GM23248 (cell line): ENCODE data around the gene PANK2. TPM values are rescaled to one million over a fixed set of nuclear protein-coding genes. Genes with fewer than 3 reads are reported as not detected.
A peak's percentile ranks its signal among the peaks of the same experiment; 100 is the strongest.

Experiments
- DNase-seq: peaks from one replicate; pipeline ENCODE4 v3.0.0-alpha.2; 2015
- H2AFZ ChIP-seq: fragments of 200-600 bp; sonication (generic); 2 replicates; pipeline ENCODE4 v1.6.1; 2016; ENCODE audit warnings: antibody characterized with exemption
- H3F3A ChIP-seq: fragments of 200-600 bp; sonication (generic); 2 replicates; pipeline ENCODE4 v1.6.1; 2016; ENCODE audit warnings: mild to moderate bottlenecking, antibody characterized with exemption, mixed run types; ENCODE audit not compliant: insufficient read depth
- H3K27ac ChIP-seq: fragments of 200-600 bp; sonication (generic); 2 replicates; pipeline ENCODE4 v1.5.1; 2016; ENCODE audit warnings: mild to moderate bottlenecking
- H3K27me3 ChIP-seq: fragments of 200-600 bp; sonication (generic); replicated peaks from 2 replicates; pipeline ENCODE4 v1.6.1; 2016; ENCODE audit warnings: mild to moderate bottlenecking; ENCODE audit not compliant: insufficient read depth
- H3K36me3 ChIP-seq: fragments of 200-600 bp; sonication (generic); 2 replicates; pipeline ENCODE4 v1.6.1; 2016; ENCODE audit warnings: low read depth, mild to moderate bottlenecking
- H3K4me1 ChIP-seq: fragments of 200-600 bp; sonication (generic); 2 replicates; pipeline ENCODE4 v1.6.1; 2016; ENCODE audit warnings: mild to moderate bottlenecking; ENCODE audit not compliant: insufficient read depth
- H3K4me2 ChIP-seq: fragments of 200-600 bp; sonication (generic); one replicate; pipeline ENCODE4 v1.6.1; 2016; ENCODE audit warnings: mild to moderate bottlenecking; ENCODE audit not compliant: unreplicated experiment
- H3K4me3 ChIP-seq: fragments of 200-600 bp; sonication (generic); 2 replicates; pipeline ENCODE4 v1.5.1; 2016; ENCODE audit warnings: mild to moderate bottlenecking
- H3K79me2 ChIP-seq: fragments of 200-600 bp; sonication (generic); 2 replicates; pipeline ENCODE4 v1.6.1; 2016; ENCODE audit warnings: mild to moderate bottlenecking; ENCODE audit not compliant: insufficient read depth
- H3K9ac ChIP-seq: fragments of 200-600 bp; sonication (generic); 2 replicates; pipeline ENCODE4 v1.6.1; 2016; ENCODE audit warnings: mild to moderate bottlenecking
- H3K9me2 ChIP-seq: fragments of 200-600 bp; sonication (generic); 2 replicates; pipeline ENCODE4 v1.6.1; 2016; ENCODE audit warnings: mixed run types, mild to moderate bottlenecking, moderate library complexity; ENCODE audit not compliant: insufficient read depth
- H3K9me3 ChIP-seq: fragments of 200-600 bp; sonication (generic); one replicate; pipeline ENCODE4 v1.6.1; 2017; ENCODE audit warnings: low read depth
- H4K20me1 ChIP-seq: fragments of 200-600 bp; sonication (generic); 2 replicates; pipeline ENCODE4 v1.6.0; 2016; ENCODE audit not compliant: insufficient read depth
- EZH2 ChIP-seq: fragments of 200-600 bp; sonication (generic); IDR thresholded peaks from 2 replicates; pipeline ENCODE4 v1.6.1; 2018; ENCODE audit warnings: antibody characterized with exemption, mild to moderate bottlenecking; ENCODE audit not compliant: insufficient read depth, poor library complexity, severe bottlenecking
- EZH2phosphoT487 ChIP-seq: fragments of 200-600 bp; sonication (generic); IDR thresholded peaks from 2 replicates; pipeline ENCODE4 v1.6.1; 2018; ENCODE audit warnings: antibody characterized with exemption, moderate library complexity, mild to moderate bottlenecking, low read depth; ENCODE audit not compliant: insufficient read depth
- WGBS, 2 experiments: methylation state at CpG; one replicate each; pipeline ENCODE4 v1.1.6; 2015 to 2017; ENCODE audit warnings: low lambda C conversion rate in 2 of 2, low coverage in 1 of 2; ENCODE audit errors: missing lambda C conversion rate in 2 of 2; 5-methylcytosine and 5-hydroxymethylcytosine counted together
- in situ Hi-C: fragments of 300-500 bp; cut with MboI; formaldehyde crosslinking; loops from 2 replicates; pipeline ENCODE4 v1.15.0; 2020
- polyA plus RNA-seq: library from polyadenylated mRNA; unstranded; fragments of >200 nt; fragmentation: Nextera tagmentation; extraction: Ambion mirVana; gene quantifications from 2 replicates; pipeline ENCODE4 v1.2.1, GENCODE V29; 2016
- total RNA-seq: library from RNA; depleted of rRNA; stranded (reverse); fragments of >200 nt; shearing (Covaris generic); gene quantifications from 2 replicates; pipeline ENCODE4 v1.2.3, GENCODE V29; 2014

Gene PANK2
- total and polyA plus RNA-seq, 2 experiments from 2014 or later: 30.6 to 43.7 TPM

- H3K4me3 ChIP-seq: peak overlapping the region; percentile 71
- H3K4me1 ChIP-seq: peaks cover 45% of the 10 kb centered on the region
- H3K27me3 ChIP-seq: no peaks in the 10 kb centered on the region
- no peaks in the 10 kb centered on the region for H3K9me2 ChIP-seq
- H3K9ac ChIP-seq: peak overlapping the region; percentile 70
- peaks cover 61% of the 10 kb centered on the region for H3F3A ChIP-seq
- H3K79me2 ChIP-seq: no peaks in the 10 kb centered on the region
- in situ Hi-C loops: no loop called here
- TF ChIP-seq EZH2: no peak
- peak overlapping the region; percentile 62 for H3K27ac ChIP-seq
- H3K36me3 ChIP-seq: peaks cover 3% of the 10 kb centered on the region; the same call in 1 of the 2 replicates
- H2AFZ ChIP-seq: peak overlapping the region; percentile 37
- no peaks in the 10 kb centered on the region for H4K20me1 ChIP-seq
- H3K9me3 ChIP-seq: no peaks in the 10 kb centered on the region
- no peak for DNase-seq
- 22 to 29% methylated on average over 4 of the region's 4 CpGs for WGBS, 2 experiments
- H3K4me2 ChIP-seq: peak overlapping the region; percentile 89
Observed at GRCh38 chr20:3932277-3932676, 43.1 kb downstream of the PANK2 start.

- no peaks in the 10 kb centered on the region for H4K20me1 ChIP-seq
- no peaks in the 10 kb centered on the region for H3K9me3 ChIP-seq
- H3K9ac ChIP-seq: peak overlapping the region; percentile 70
- H3K9me2 ChIP-seq: no peaks in the 10 kb centered on the region
- peak overlapping the region; percentile 37 for H2AFZ ChIP-seq
- TF ChIP-seq EZH2: no peak
- no peak for TF ChIP-seq EZH2phosphoT487
- WGBS, 2 experiments: 38 to 39% methylated on average over 6 of the region's 6 CpGs
- H3K27me3 ChIP-seq: no peaks in the 10 kb centered on the region
- H3F3A ChIP-seq: peaks cover 59% of the 10 kb centered on the region
- H3K4me1 ChIP-seq: peaks cover 41% of the 10 kb centered on the region
- H3K36me3 ChIP-seq: peaks cover 5% of the 10 kb centered on the region; the same call in 1 of the 2 replicates
- peak overlapping the region; percentile 71 for H3K4me3 ChIP-seq
- H3K27ac ChIP-seq: peak overlapping the region; percentile 62
- peak overlapping the region; percentile 89 for H3K4me2 ChIP-seq
- in situ Hi-C loops: no loop called here
- DNase-seq: peak; percentile 77
- H3K79me2 ChIP-seq: no peaks in the 10 kb centered on the region
Observed at GRCh38 chr20:3932681-3933080, 43.5 kb downstream of the PANK2 start.

DNA sequence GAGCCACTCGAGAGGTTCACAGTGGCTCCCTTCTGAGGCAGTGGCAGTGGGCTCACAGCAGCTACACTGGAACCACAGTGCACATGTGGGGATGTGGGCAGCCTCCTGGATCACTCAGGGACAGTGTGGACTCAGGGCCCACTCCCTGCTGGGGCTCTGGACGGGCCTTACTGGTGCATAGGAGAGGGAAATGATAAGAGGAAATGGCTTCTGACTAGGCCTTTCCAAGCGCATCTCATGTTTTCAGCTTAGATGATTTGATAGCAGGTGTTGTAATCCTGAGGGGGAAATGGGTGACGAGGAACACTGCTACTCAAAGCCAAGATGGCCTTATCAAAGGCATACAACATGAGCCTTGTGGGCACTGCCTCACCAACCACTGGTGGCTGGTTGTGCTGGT, 44.0 kb downstream of the PANK2 start:
- H3K4me3 ChIP-seq: peak overlapping the region; percentile 71
- 95 to 97% methylated on average over 4 of the region's 4 CpGs for WGBS, 2 experiments
- H2AFZ ChIP-seq: peak overlapping the region; percentile 37
- H3K27me3 ChIP-seq: no peaks in the 10 kb centered on the region
- peaks cover 56% of the 10 kb centered on the region for H3F3A ChIP-seq
- H3K79me2 ChIP-seq: no peaks in the 10 kb centered on the region
- in situ Hi-C loops: no loop called here
- no peak for DNase-seq
- peak overlapping the region; percentile 70 for H3K9ac ChIP-seq
- H4K20me1 ChIP-seq: no peaks in the 10 kb centered on the region
- H3K27ac ChIP-seq: peak overlapping the region; percentile 62; the same call in 1 of the 2 replicates
- peak overlapping the region; percentile 89 for H3K4me2 ChIP-seq
- peaks cover 10% of the 10 kb centered on the region; the same call in 1 of the 2 replicates for H3K36me3 ChIP-seq
- H3K9me2 ChIP-seq: no peaks in the 10 kb centered on the region
- TF ChIP-seq EZH2 (no peak), EZH2phosphoT487 (no peak)
- H3K4me1 ChIP-seq: peaks cover 36% of the 10 kb centered on the region
- H3K9me3 ChIP-seq: no peaks in the 10 kb centered on the region

- no peak overlapping the region for H2AFZ ChIP-seq
- H3K9me2 ChIP-seq: no peaks in the 10 kb centered on the region
- H3K4me2 ChIP-seq: no peak overlapping the region
- no peaks in the 10 kb centered on the region for H3K9me3 ChIP-seq
- H3K27ac ChIP-seq: no peak overlapping the region
- H3K27me3 ChIP-seq: no peaks in the 10 kb centered on the region
- no peak overlapping the region for H3K9ac ChIP-seq
- H4K20me1 ChIP-seq: no peaks in the 10 kb centered on the region
- H3K36me3 ChIP-seq: peaks cover 21% of the 10 kb centered on the region
- WGBS, 2 experiments: 51 to 66% methylated on average over 5 of the region's 5 CpGs
- DNase-seq: peak; percentile 47
- no peak overlapping the region for H3K4me3 ChIP-seq
- TF ChIP-seq EZH2: no peak
- no peak for TF ChIP-seq EZH2phosphoT487
- peaks cover 28% of the 10 kb centered on the region for H3K4me1 ChIP-seq
- in situ Hi-C loops: no loop called here
- no peaks in the 10 kb centered on the region for H3K79me2 ChIP-seq
- H3F3A ChIP-seq: peaks cover 43% of the 10 kb centered on the region
Observed at GRCh38 chr20:3934624-3935023, 45.4 kb downstream of the PANK2 start.
